Measurements from ENCODE around the gene DDX1.

DNA sequence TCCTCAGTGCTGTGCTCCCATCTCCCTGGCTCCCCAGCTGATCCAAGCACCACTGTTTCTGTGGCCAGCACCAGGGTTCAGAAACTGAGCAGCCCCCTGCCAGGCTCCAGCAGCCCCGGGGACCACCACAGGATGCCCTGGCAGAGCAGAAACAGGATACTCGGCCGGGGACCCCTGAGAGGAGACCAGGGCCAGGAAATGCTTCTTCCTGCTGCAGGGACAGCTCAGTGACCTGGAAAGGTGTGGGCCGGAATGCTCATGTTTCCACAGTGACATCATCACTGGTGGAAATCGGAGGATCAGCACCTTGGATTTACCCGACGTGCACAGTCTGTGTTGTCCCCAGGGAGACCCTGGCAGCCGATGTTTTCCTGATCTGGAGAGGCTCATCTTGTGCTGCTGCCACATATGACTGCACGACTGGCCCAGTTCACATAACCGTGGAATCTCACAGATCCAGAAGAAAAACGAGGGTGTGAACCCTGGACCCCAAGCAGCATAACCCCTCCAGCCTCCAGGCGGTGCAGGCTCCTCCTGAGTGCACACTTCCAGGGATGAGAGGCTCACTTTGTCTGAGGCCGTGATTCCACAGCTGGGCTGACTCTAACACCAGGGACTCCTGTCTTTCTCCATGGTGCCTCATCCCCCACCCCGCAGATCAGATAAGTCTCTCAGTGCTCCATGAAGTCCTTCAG lies 58.0 kb downstream of the DDX1 start:
- TF ChIP-seq EZH2 (IDR thresholded peaks at IDR 0.05; ENCODE audit: borderline replicate concordance, control insufficient read depth, low read depth, low read length) = no peak
- TF ChIP-seq POLR2A (IDR thresholded peaks at IDR 0.05; ENCODE audit: low read depth, low read length) = no peak
- TF ChIP-seq, protein P1, sequence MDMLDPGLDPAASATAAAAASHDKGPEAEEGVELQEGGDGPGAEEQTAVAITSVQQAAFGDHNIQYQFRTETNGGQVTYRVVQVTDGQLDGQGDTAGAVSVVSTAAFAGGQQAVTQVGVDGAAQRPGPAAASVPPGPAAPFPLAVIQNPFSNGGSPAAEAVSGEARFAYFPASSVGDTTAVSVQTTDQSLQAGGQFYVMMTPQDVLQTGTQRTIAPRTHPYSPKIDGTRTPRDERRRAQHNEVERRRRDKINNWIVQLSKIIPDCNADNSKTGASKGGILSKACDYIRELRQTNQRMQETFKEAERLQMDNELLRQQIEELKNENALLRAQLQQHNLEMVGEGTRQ (IDR thresholded peaks at IDR 0.05; ENCODE audit: borderline replicate concordance, low read depth, low read length) = no peak
- TF ChIP-seq, protein P2, sequence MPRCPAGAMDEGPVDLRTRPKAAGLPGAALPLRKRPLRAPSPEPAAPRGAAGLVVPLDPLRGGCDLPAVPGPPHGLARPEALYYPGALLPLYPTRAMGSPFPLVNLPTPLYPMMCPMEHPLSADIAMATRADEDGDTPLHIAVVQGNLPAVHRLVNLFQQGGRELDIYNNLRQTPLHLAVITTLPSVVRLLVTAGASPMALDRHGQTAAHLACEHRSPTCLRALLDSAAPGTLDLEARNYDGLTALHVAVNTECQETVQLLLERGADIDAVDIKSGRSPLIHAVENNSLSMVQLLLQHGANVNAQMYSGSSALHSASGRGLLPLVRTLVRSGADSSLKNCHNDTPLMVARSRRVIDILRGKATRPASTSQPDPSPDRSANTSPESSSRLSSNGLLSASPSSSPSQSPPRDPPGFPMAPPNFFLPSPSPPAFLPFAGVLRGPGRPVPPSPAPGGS (IDR thresholded peaks at IDR 0.05; ENCODE audit: borderline replicate concordance, insufficient read depth, low read depth, low read length, poor library complexity, severe bottlenecking) = no peak
- TF ChIP-seq, protein P3, sequence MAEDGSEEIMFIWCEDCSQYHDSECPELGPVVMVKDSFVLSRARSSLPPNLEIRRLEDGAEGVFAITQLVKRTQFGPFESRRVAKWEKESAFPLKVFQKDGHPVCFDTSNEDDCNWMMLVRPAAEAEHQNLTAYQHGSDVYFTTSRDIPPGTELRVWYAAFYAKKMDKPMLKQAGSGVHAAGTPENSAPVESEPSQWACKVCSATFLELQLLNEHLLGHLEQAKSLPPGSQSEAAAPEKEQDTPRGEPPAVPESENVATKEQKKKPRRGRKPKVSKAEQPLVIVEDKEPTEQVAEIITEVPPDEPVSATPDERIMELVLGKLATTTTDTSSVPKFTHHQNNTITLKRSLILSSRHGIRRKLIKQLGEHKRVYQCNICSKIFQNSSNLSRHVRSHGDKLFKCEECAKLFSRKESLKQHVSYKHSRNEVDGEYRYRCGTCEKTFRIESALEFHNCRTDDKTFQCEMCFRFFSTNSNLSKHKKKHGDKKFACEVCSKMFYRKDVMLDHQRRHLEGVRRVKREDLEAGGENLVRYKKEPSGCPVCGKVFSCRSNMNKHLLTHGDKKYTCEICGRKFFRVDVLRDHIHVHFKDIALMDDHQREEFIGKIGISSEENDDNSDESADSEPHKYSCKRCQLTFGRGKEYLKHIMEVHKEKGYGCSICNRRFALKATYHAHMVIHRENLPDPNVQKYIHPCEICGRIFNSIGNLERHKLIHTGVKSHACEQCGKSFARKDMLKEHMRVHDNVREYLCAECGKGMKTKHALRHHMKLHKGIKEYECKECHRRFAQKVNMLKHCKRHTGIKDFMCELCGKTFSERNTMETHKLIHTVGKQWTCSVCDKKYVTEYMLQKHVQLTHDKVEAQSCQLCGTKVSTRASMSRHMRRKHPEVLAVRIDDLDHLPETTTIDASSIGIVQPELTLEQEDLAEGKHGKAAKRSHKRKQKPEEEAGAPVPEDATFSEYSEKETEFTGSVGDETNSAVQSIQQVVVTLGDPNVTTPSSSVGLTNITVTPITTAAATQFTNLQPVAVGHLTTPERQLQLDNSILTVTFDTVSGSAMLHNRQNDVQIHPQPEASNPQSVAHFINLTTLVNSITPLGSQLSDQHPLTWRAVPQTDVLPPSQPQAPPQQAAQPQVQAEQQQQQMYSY (CRISPR knock-in tag; IDR thresholded peaks at IDR 0.05) = no peak
- TF ChIP-seq, protein P4, sequence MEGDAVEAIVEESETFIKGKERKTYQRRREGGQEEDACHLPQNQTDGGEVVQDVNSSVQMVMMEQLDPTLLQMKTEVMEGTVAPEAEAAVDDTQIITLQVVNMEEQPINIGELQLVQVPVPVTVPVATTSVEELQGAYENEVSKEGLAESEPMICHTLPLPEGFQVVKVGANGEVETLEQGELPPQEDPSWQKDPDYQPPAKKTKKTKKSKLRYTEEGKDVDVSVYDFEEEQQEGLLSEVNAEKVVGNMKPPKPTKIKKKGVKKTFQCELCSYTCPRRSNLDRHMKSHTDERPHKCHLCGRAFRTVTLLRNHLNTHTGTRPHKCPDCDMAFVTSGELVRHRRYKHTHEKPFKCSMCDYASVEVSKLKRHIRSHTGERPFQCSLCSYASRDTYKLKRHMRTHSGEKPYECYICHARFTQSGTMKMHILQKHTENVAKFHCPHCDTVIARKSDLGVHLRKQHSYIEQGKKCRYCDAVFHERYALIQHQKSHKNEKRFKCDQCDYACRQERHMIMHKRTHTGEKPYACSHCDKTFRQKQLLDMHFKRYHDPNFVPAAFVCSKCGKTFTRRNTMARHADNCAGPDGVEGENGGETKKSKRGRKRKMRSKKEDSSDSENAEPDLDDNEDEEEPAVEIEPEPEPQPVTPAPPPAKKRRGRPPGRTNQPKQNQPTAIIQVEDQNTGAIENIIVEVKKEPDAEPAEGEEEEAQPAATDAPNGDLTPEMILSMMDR (IDR thresholded peaks at IDR 0.05 in 2 of 3, conservative IDR thresholded peaks at IDR 0.05 in 1 of 3; ENCODE audit: control insufficient read depth in 2 of 3, extremely low read depth in 1 of 3, insufficient read depth in 1 of 3, low read depth in 3 of 3, low read length in 3 of 3) = no peak
- no peak for TF ChIP-seq NFIC (IDR thresholded peaks at IDR 0.05; ENCODE audit: low read depth, low read length)
- no peak for TF ChIP-seq PAX5 (IDR thresholded peaks at IDR 0.05; ENCODE audit: borderline replicate concordance, low read depth, low read length)
- TF ChIP-seq DPF2 (IDR thresholded peaks at IDR 0.05) = no peak
